ENCODE results near the gene VAV1. TPM values are rescaled to one million over a fixed set of nuclear protein-coding genes. Genes with fewer than 3 reads are reported as not detected.

Gene VAV1
- total and polyA plus RNA-seq, 9 donors, result 0.71 to 5.0 (median 2.0) TPM

DNA sequence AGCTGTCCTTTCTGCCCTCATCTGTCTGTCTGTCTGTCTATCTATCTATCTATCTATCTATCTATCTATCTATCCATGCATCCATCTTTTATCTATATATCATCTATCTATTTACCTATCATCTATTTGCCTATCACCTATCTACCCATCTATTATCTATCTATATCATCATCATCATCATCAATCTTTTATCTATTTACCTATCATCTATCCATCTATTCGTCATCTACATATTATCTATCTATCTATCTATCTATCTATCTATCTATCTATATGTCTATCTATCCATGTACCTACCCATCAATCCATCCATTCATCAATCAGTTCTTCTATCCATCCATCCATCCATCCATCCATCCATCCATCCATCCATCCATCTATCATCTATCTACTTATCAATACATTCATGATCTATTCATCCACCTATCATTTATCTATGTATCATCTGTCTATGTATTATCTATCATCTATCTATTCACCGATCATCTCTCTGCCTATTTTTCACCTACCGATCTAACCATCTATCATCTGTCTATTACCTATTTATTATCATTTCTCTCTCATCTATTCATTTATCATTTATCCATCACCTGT is 65.7 kb downstream of the VAV1 start:
- Histone ChIP-seq H3K27ac (no peak overlapping the region), H3K27me3 (no peaks in the 10 kb centered on the region), H3K4me1 (ENCODE audit: insufficient read depth) (no peaks in the 10 kb centered on the region), H3K9me3 (no peaks in the 10 kb centered on the region), H3K36me3 (no peaks in the 10 kb centered on the region), H3K4me3 (no peak overlapping the region)
- no peak for DNase-seq
- intact Hi-C loops (cut with DNase I), result no loop called here
- TF ChIP-seq, protein P1, sequence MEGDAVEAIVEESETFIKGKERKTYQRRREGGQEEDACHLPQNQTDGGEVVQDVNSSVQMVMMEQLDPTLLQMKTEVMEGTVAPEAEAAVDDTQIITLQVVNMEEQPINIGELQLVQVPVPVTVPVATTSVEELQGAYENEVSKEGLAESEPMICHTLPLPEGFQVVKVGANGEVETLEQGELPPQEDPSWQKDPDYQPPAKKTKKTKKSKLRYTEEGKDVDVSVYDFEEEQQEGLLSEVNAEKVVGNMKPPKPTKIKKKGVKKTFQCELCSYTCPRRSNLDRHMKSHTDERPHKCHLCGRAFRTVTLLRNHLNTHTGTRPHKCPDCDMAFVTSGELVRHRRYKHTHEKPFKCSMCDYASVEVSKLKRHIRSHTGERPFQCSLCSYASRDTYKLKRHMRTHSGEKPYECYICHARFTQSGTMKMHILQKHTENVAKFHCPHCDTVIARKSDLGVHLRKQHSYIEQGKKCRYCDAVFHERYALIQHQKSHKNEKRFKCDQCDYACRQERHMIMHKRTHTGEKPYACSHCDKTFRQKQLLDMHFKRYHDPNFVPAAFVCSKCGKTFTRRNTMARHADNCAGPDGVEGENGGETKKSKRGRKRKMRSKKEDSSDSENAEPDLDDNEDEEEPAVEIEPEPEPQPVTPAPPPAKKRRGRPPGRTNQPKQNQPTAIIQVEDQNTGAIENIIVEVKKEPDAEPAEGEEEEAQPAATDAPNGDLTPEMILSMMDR (IDR thresholded peaks at IDR 0.05), result no peak
- WGBS, 3 donors, result 75 to 78% (median 77%) methylated on average over 3 of the region's 3 CpGs

DNA sequence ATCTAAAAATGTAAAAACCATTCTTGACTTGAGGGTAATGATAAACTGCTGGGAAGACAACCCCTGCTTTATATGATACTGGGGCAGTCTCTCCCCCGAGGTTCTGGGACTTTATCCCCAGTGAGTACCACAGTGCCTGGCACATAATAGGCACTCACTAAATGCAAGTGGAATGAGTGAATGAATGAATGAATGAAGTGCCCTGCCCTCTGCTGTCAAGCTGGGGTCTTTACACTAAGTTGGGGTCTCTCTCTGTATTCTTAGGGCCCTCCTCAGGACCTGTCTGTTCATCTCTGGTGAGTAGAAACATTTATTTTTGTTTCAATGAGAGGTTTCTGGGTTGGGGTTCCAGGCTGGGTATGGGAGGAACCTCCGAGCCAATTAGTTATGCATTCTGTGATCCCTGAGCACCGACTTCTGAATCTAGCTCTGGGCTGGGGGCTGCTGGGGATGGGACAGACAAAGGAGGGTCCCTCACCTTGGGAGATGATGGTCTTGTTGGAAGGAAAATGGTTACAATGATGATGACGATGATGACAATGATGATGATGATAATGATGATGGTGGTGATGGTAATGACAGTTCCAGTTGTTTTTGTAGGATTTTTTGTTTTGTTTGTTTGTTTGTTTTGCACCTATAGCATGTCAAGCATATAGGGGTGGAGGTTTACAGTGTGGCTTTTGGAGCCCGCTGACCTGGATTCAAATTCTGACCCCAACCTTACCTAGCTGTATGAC is 70.5 kb downstream of the VAV1 start:
- no peak for TF ChIP-seq EP300 (IDR thresholded peaks at IDR 0.05)
- TF ChIP-seq, protein P1 (IDR thresholded peaks at IDR 0.05), result no peak
- no peak for TF ChIP-seq POLR2A (IDR thresholded peaks at IDR 0.05)
- Histone ChIP-seq H3K27me3 (no peaks in the 10 kb centered on the region), H3K27ac (no peak overlapping the region), H3K4me3 (no peak overlapping the region), H3K9me3 (no peaks in the 10 kb centered on the region), H3K4me1 (ENCODE audit: insufficient read depth) (no peaks in the 10 kb centered on the region), H3K36me3 (no peaks in the 10 kb centered on the region)
- intact Hi-C loops (cut with DNase I), result no loop called here
- no peak for DNase-seq
- 62 to 75% (median 69%) methylated on average over 5 of the region's 5 CpGs for WGBS, 3 donors

DNA sequence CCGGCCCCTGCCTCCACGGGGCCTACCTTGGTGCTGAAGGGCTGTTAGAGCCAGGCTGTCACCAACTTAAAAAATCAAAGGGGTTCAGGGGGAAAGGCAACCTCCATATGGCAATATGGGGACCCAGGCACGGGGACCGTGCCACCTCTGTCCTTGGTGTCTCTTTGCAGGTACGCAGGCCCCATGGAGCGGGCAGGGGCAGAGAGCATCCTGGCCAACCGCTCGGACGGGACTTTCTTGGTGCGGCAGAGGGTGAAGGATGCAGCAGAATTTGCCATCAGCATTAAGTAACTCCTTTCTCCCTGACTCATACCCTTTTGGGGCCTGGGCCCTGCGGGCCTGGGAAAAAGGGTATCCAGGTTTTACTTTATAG is 75.3 kb downstream of the VAV1 start:
- H3K27ac ChIP-seq, result no peak overlapping the region
- TF ChIP-seq, protein P1 (IDR thresholded peaks at IDR 0.05), result no peak
- TF ChIP-seq POLR2A (IDR thresholded peaks at IDR 0.05), result no peak
- no peak for TF ChIP-seq EP300 (IDR thresholded peaks at IDR 0.05)
- H3K36me3 ChIP-seq, result no peaks in the 10 kb centered on the region
- H3K4me3 ChIP-seq, result no peak overlapping the region
- WGBS, 3 donors, result 90 to 92% (median 91%) methylated on average over 10 to 11 of the region's 11 CpGs
- intact Hi-C loops (cut with DNase I), result no loop called here
- no peaks in the 10 kb centered on the region for H3K9me3 ChIP-seq
- no peak for DNase-seq
- H3K27me3 ChIP-seq, result no peaks in the 10 kb centered on the region
- no peaks in the 10 kb centered on the region for H3K4me1 ChIP-seq (ENCODE audit: insufficient read depth)

DNA sequence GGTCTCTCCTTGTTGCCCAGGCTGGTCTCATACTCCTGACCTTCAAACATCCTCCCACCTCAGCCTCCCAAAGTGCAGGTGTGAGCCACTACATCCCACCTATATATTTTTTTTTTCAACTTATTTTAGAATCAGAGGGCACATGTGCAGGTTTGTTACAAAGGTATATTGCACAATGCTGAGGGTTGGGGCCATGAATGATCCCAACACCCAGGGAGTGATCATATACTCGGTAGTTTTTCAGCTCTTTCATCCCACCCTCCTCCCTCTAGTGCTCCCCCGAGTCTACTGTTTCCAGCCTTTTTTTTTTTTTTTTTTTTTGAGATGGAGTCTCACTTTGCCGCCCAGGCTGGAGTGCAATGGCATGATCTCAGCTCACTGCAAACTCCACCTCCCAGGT is 76.5 kb downstream of the VAV1 start:
- WGBS, 3 donors, result 73 to 84% (median 75%) methylated on average over 3 of the region's 3 CpGs
- H3K4me1 ChIP-seq (ENCODE audit: insufficient read depth), result no peaks in the 10 kb centered on the region
- H3K9me3 ChIP-seq, result no peaks in the 10 kb centered on the region
- intact Hi-C loops (cut with DNase I), result no loop called here
- H3K36me3 ChIP-seq, result no peaks in the 10 kb centered on the region
- no peak overlapping the region for H3K4me3 ChIP-seq
- H3K27ac ChIP-seq, result no peak overlapping the region
- DNase-seq, result no peak
- no peaks in the 10 kb centered on the region for H3K27me3 ChIP-seq
- TF ChIP-seq EP300 (IDR thresholded peaks at IDR 0.05), result no peak
- TF ChIP-seq, protein P1 (IDR thresholded peaks at IDR 0.05), result no peak
- no peak for TF ChIP-seq POLR2A (IDR thresholded peaks at IDR 0.05)

Measured in ovary (tissue), 9 donors.